ENCODE results near the gene LIMS4. TPM values are rescaled to one million over a fixed set of nuclear protein-coding genes. Genes with fewer than 3 reads are reported as not detected.

The LIMS4 gene
- total RNA-seq, 2 experiments from 2014 or later, result 0.59 to 0.78 TPM

Other genes starting within 250 kb of the LIMS4 start
- gene RGPD6, start 104.4 kb upstream of the LIMS4 start, total RNA-seq, result 10 to 100 TPM in 1 of 2 experiments, 1 to 10 TPM in 1; 9.7 to 10.8 TPM
- gene BUB1, start 205.2 kb upstream of the LIMS4 start, total RNA-seq, result 10 to 100 TPM; 65.0 to 65.2 TPM

Data from activated CD8-positive, alpha-beta memory T cell treated with anti-CD3 and anti-CD28 coated beads for 36 hours (primary cell).